ENCODE measurements around the gene CADM4.
A peak's percentile ranks its signal among the peaks of the same experiment; 100 is the strongest.
"Not testable (repeated sequence)": the region's sequence is repeated elsewhere in the genome, so short reads cannot be mapped to it uniquely, and the experiment has no call there.

CADM4 gene

GRCh38 chr19:43662487-43662886 lies 22.8 kb upstream of the CADM4 start:
- no peak for DNase-seq

- DNase-seq = no peak
Measured at GRCh38 chr19:43660971-43661360, 21.3 kb upstream of the CADM4 start.

GRCh38 chr19:43660301-43660970 lies 20.8 kb upstream of the CADM4 start:
- no peak for DNase-seq

- DNase-seq = no peak
Measured at GRCh38 chr19:43658494-43658893, 18.8 kb upstream of the CADM4 start.

- DNase-seq = no peak
Measured at GRCh38 chr19:43658001-43658400, 18.4 kb upstream of the CADM4 start.

GRCh38 chr19:43656436-43656835 lies 16.8 kb upstream of the CADM4 start:
- no peak for DNase-seq

GRCh38 chr19:43652546-43652874 lies 12.9 kb upstream of the CADM4 start:
- DNase-seq = no peak

- DNase-seq = peak; percentile 48
Measured at GRCh38 chr19:43651758-43652545, 12.3 kb upstream of the CADM4 start.

- DNase-seq = not testable (repeated sequence)
Measured at GRCh38 chr19:43650276-43650675, 10.6 kb upstream of the CADM4 start.

- DNase-seq = no peak
Measured at GRCh38 chr19:43649514-43649913, 9.9 kb upstream of the CADM4 start.

- no peak for DNase-seq
Measured at GRCh38 chr19:43648633-43649032, 9.0 kb upstream of the CADM4 start.

GRCh38 chr19:43644181-43644580 lies 4.5 kb upstream of the CADM4 start:
- DNase-seq = no peak

GRCh38 chr19:43643326-43643725 lies 3.7 kb upstream of the CADM4 start:
- DNase-seq = no peak

- DNase-seq = no peak
Measured at GRCh38 chr19:43642531-43642930, 2.9 kb upstream of the CADM4 start.

GRCh38 chr19:43641333-43641732 lies 1.7 kb upstream of the CADM4 start:
- no peak for DNase-seq

- no peak for DNase-seq
Measured at GRCh38 chr19:43640424-43640757, 741 bp upstream of the CADM4 start.

- DNase-seq = no peak
Measured at GRCh38 chr19:43638995-43639518, 593 bp downstream of the CADM4 start.

GRCh38 chr19:43638214-43638994 lies 1.2 kb downstream of the CADM4 start:
- peak; percentile 9 for DNase-seq

GRCh38 chr19:43636121-43636683 lies 3.4 kb downstream of the CADM4 start:
- DNase-seq = no peak

- DNase-seq = not testable (repeated sequence)
Measured at GRCh38 chr19:43635561-43635940, 4.1 kb downstream of the CADM4 start.

- no peak for DNase-seq
Measured at GRCh38 chr19:43634872-43635560, 4.6 kb downstream of the CADM4 start.

GRCh38 chr19:43634506-43634871 lies 5.2 kb downstream of the CADM4 start:
- DNase-seq = no peak

GRCh38 chr19:43634068-43634467 lies 5.6 kb downstream of the CADM4 start:
- no peak for DNase-seq
